Measurements from ENCODE around the gene PCYOX1L.

Gene PCYOX1L

DNA sequence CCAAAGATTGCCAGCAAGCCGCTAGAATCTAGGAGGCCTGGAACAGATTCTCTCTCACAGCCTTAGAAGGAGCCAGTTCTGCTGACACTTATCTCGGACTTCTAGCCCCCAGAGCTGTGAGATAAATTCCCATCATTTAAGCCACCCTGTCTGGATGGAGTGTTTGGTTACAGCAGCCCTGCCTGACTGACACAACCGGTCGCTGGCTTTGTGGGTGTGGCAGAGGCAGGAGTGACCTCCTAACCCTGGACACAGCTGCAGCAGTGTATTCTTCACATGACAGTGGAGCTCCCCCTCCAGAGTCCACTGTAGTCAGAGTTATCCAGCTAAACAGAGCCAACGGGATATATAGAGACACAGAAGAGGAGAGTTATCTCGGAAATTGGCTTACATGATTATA is 42.5 kb downstream of the PCYOX1L start:
- no peak for TF ChIP-seq FOXM1 (IDR thresholded peaks at IDR 0.05; ENCODE audit: borderline replicate concordance, low read depth)
- TF ChIP-seq, protein P1, sequence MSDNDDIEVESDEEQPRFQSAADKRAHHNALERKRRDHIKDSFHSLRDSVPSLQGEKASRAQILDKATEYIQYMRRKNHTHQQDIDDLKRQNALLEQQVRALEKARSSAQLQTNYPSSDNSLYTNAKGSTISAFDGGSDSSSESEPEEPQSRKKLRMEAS (IDR thresholded peaks at IDR 0.05), result no peak
- no peak for TF ChIP-seq TEAD4 (IDR thresholded peaks at IDR 0.05)
- TF ChIP-seq EGR1 (IDR thresholded peaks at IDR 0.05), result no peak

DNA sequence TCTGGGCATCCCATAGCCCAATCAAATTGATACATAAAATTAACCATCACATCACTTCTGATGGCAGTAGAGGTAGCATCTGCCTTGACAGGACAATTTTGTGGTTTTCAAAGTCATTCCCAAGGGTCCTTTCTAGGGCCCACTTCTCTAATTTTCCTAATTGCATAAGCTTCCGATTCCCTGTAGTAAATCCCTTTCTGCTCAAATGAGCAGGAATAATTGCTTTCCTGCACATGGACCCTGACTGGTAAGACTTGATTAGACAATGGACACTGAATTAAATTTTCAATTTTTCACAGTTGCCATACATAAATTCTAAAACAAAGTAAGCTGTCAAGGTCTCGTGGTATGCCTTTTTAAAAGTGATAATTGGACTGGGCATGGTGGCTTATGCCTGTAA is 43.2 kb downstream of the PCYOX1L start:
- TF ChIP-seq TEAD4 (IDR thresholded peaks at IDR 0.05) (no peak), CEBPB (IDR thresholded peaks at IDR 0.05) (no peak), YY1 (IDR thresholded peaks at IDR 0.05; ENCODE audit: low read depth) (no peak), CREB1 (IDR thresholded peaks at IDR 0.05; ENCODE audit: low read depth) (no peak), NFIC (IDR thresholded peaks at IDR 0.05) (no peak)
- TF ChIP-seq, protein P2, sequence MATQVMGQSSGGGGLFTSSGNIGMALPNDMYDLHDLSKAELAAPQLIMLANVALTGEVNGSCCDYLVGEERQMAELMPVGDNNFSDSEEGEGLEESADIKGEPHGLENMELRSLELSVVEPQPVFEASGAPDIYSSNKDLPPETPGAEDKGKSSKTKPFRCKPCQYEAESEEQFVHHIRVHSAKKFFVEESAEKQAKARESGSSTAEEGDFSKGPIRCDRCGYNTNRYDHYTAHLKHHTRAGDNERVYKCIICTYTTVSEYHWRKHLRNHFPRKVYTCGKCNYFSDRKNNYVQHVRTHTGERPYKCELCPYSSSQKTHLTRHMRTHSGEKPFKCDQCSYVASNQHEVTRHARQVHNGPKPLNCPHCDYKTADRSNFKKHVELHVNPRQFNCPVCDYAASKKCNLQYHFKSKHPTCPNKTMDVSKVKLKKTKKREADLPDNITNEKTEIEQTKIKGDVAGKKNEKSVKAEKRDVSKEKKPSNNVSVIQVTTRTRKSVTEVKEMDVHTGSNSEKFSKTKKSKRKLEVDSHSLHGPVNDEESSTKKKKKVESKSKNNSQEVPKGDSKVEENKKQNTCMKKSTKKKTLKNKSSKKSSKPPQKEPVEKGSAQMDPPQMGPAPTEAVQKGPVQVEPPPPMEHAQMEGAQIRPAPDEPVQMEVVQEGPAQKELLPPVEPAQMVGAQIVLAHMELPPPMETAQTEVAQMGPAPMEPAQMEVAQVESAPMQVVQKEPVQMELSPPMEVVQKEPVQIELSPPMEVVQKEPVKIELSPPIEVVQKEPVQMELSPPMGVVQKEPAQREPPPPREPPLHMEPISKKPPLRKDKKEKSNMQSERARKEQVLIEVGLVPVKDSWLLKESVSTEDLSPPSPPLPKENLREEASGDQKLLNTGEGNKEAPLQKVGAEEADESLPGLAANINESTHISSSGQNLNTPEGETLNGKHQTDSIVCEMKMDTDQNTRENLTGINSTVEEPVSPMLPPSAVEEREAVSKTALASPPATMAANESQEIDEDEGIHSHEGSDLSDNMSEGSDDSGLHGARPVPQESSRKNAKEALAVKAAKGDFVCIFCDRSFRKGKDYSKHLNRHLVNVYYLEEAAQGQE (IDR thresholded peaks at IDR 0.05; ENCODE audit: low read depth), result no peak
- TF ChIP-seq, protein P3, sequence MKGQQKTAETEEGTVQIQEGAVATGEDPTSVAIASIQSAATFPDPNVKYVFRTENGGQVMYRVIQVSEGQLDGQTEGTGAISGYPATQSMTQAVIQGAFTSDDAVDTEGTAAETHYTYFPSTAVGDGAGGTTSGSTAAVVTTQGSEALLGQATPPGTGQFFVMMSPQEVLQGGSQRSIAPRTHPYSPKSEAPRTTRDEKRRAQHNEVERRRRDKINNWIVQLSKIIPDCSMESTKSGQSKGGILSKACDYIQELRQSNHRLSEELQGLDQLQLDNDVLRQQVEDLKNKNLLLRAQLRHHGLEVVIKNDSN (IDR thresholded peaks at IDR 0.05), result no peak

DNA sequence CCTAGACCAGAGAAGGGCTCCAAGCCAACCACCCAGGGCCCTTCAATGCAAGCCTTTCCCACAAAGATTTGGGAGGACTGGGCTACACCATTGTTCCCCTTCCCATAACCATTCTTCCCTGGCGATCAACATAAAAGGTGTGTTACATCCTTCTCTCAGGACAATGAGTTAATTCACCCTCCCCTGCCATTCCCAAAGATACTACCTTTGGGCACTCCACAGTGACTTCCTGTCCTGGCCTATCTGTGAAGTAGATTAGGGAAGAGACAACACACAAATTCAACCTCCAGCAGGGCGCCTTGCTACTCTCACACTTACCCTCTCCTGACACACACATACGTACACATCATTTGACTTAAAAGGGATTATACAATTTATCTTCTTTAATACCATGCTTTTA is 44.4 kb downstream of the PCYOX1L start:
- TF ChIP-seq EP300 (IDR thresholded peaks at IDR 0.05; ENCODE audit: borderline replicate concordance) (no peak), CEBPB (IDR thresholded peaks at IDR 0.05) (no peak), NFIC (IDR thresholded peaks at IDR 0.05) (no peak), TAF1 (IDR thresholded peaks at IDR 0.05; ENCODE audit: low read depth) (no peak), RAD21 (IDR thresholded peaks at IDR 0.05; ENCODE audit: low read depth) (no peak), TCF12 (IDR thresholded peaks at IDR 0.05; ENCODE audit: low read depth) (no peak), ZBTB7A (IDR thresholded peaks at IDR 0.05; ENCODE audit: low read depth) (no peak), TEAD4 (IDR thresholded peaks at IDR 0.05) (no peak), FOXM1 (IDR thresholded peaks at IDR 0.05; ENCODE audit: borderline replicate concordance, low read depth) (no peak), EGR1 (IDR thresholded peaks at IDR 0.05) (no peak), YY1 (IDR thresholded peaks at IDR 0.05; ENCODE audit: low read depth) (no peak), CREB1 (IDR thresholded peaks at IDR 0.05; ENCODE audit: low read depth) (no peak)
- TF ChIP-seq, protein P3 (IDR thresholded peaks at IDR 0.05), result no peak
- TF ChIP-seq, protein P1 (IDR thresholded peaks at IDR 0.05), result no peak
- TF ChIP-seq, protein P2 (IDR thresholded peaks at IDR 0.05; ENCODE audit: low read depth), result no peak

DNA sequence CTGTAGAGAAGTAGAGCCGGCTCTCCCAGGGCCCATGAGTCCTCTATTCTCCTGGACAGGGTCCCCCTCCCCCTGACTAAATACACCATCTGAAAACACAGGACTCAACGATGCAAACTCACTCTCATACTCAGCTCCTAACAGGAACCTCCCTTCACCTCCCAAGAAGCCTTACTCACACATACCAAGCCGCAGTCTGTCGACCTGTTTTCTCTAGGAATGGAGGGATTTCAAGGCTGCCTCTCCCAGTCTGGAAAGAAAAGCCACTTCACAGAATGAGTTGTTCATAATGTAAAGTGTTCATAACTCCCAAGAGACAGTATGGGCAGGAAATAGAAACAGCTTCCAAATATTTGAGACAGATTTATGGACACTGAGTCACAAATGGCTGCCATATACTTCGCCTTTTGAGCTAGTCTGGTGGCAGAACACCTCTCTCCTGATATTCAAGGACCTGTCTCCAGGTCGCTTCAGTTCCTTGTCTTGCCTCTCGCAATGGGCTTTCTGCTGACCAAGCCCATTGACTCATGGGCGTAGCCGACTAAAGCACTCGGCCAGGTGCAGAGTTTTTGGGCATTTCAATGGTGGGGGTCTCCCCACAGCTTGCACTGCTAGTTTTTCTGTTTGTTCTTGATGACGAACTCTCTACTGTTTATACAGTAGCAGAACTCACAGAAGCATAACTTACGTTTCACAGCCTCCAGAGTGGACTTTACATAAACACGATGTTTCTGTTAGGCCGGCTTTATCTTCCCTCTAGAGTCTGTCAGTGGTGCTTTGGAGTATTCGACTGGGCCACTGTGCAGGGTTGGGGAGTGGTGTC is 46.3 kb downstream of the PCYOX1L start:
- TF ChIP-seq ZBTB7A (IDR thresholded peaks at IDR 0.05; ENCODE audit: low read depth) (no peak), RAD21 (IDR thresholded peaks at IDR 0.05; ENCODE audit: low read depth) (no peak)

DNA sequence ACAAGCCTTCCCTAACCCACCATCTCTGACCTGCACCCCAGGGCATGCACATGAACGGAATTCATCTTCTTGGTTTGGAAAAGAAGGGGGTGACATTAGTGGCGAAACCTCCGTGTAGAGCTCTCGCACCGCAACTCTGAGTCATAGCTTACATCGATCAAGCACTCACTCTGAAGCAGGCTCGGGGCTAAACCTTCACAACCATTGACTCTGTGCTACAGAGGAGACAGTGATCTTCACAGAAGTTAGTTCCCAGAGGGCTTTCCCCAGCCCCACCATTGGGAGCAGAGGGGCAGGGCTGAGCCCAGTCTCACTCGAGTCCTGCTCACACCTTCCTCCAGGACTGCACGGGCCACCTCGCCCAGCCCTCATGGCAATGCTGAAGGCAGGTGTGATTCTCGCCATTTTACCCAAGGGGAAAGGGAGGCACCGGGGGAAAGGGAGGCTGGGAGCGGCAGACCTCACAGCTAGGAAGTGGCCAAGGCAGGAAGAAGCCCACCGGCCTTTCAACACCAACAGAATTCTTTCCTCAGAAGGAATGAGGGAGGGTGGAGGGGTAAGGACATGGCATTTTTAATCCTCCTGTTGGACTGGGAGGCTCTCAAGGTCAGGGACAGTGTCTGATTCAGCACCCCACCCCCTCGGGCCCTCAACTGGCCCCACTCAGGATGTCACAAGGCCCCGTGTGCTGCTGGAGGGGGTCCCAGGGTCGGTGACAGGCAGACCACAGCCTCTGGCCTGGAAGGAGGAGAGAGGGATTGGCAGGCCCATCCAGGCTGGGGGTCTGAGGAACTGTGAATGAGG is 47.1 kb downstream of the PCYOX1L start:
- TF ChIP-seq, protein P1 (IDR thresholded peaks at IDR 0.05), result no peak
- TF ChIP-seq RAD21 (IDR thresholded peaks at IDR 0.05; ENCODE audit: low read depth) (no peak), NFIC (IDR thresholded peaks at IDR 0.05) (no peak), EP300 (IDR thresholded peaks at IDR 0.05; ENCODE audit: borderline replicate concordance) (no peak), CREB1 (IDR thresholded peaks at IDR 0.05; ENCODE audit: low read depth) (no peak), TCF12 (IDR thresholded peaks at IDR 0.05; ENCODE audit: low read depth) (no peak), CEBPB (IDR thresholded peaks at IDR 0.05) (no peak), YY1 (IDR thresholded peaks at IDR 0.05; ENCODE audit: low read depth) (no peak), TEAD4 (IDR thresholded peaks at IDR 0.05) (no peak)
- TF ChIP-seq, protein P2 (IDR thresholded peaks at IDR 0.05; ENCODE audit: low read depth), result no peak
- TF ChIP-seq, protein P3 (IDR thresholded peaks at IDR 0.05), result no peak
